Cardiac fibroblast (primary cell): Measurements from ENCODE around the gene CLIC6.

ENCODE experiments used
- DNase-seq, 2 donors: peaks; one replicate each; pipeline versions ENCODE4 v3.0.0 to v3.0.0-alpha.2; 2010; ENCODE audit warnings: low read depth in 2 of 2
- H3K4me3 ChIP-seq, 2 donors: replicated peaks in 1 of 2; 1 replicate in 1 of 2; 2 replicates in 1 of 2; pipeline ENCODE4 v1.5.1; 2011; ENCODE audit warnings: low read depth in 2 of 2, low read length in 2 of 2, mild to moderate bottlenecking in 2 of 2, moderate library complexity in 1 of 2
- CTCF ChIP-seq: IDR thresholded peaks from one replicate; pipeline ENCODE4 v1.5.1; 2011; ENCODE audit warnings: low read depth, mild to moderate bottlenecking, low read length, inconsistent platforms

CLIC6 gene

GRCh38 chr21:34730194-34730593 lies 61.4 kb downstream of the CLIC6 start:
- TF ChIP-seq CTCF, result no peak
- no peak for DNase-seq

GRCh38 chr21:34730756-34731445 lies 62.1 kb downstream of the CLIC6 start:
- H3K4me3 ChIP-seq, result no peak overlapping the region
- no peak for TF ChIP-seq CTCF
- DNase-seq, result no peak

More at GRCh38 chr21:34730194-34730593, 61.4 kb downstream of the CLIC6 start:
- H3K4me3 ChIP-seq, result no peak overlapping the region

GRCh38 chr21:34732388-34732821 lies 63.6 kb downstream of the CLIC6 start:
- no peak for TF ChIP-seq CTCF
- H3K4me3 ChIP-seq, result no peak overlapping the region
- DNase-seq, result no peak

- no peak for TF ChIP-seq CTCF
- H3K4me3 ChIP-seq, result no peak overlapping the region
- peak in 1 of 2 donors; percentile 68 for DNase-seq
Measured at GRCh38 chr21:34733852-34734251, 65.1 kb downstream of the CLIC6 start.

GRCh38 chr21:34734696-34735095 lies 65.9 kb downstream of the CLIC6 start:
- no peak overlapping the region for H3K4me3 ChIP-seq
- no peak for TF ChIP-seq CTCF
- DNase-seq, result peak in 1 of 2 donors; percentile 60

- no peak overlapping the region for H3K4me3 ChIP-seq
- peak in 1 of 2 donors; percentile 23 for DNase-seq
- no peak for TF ChIP-seq CTCF
Measured at GRCh38 chr21:34736116-34736874, 67.5 kb downstream of the CLIC6 start.
